Measurements from ENCODE around the gene ZNF770.
A peak's percentile ranks its signal among the peaks of the same experiment; 100 is the strongest.

The ZNF770 gene

GRCh38 chr15:34988027-34988902, at the start of gene ZNF770:
Gene ZNF770 (minus strand): TSS chr15:34988287. CDS start chr15:34983434, 4,853 bp downstream.
- H3K27ac ChIP-seq = peak within 1 kb of the TSS; percentile 82
- TF ChIP-seq CTCF (conservative IDR thresholded peaks at IDR 0.05) (no peak), ZFX (IDR thresholded peaks at IDR 0.05) (peak; percentile 89)

GRCh38 chr15:35028235-35028984, 40.3 kb upstream of the ZNF770 start:
- TF ChIP-seq ZFX (IDR thresholded peaks at IDR 0.05) (no peak), CTCF (conservative IDR thresholded peaks at IDR 0.05) (no peak)
- H3K27ac ChIP-seq = no peak overlapping the region

GRCh38 chr15:35023804-35024203, 35.7 kb upstream of the ZNF770 start:
- no peak overlapping the region for H3K27ac ChIP-seq
- TF ChIP-seq ZFX (IDR thresholded peaks at IDR 0.05) = no peak
- no peak for TF ChIP-seq CTCF (conservative IDR thresholded peaks at IDR 0.05)

- TF ChIP-seq CTCF (conservative IDR thresholded peaks at IDR 0.05) (no peak), ZFX (IDR thresholded peaks at IDR 0.05) (no peak)
- H3K27ac ChIP-seq = no peak overlapping the region
Observed at GRCh38 chr15:35020974-35021373, 32.9 kb upstream of the ZNF770 start.

- TF ChIP-seq ZFX (IDR thresholded peaks at IDR 0.05) (no peak), CTCF (conservative IDR thresholded peaks at IDR 0.05) (no peak)
- no peak overlapping the region for H3K27ac ChIP-seq
Observed at GRCh38 chr15:35019404-35020327, 31.6 kb upstream of the ZNF770 start.

- TF ChIP-seq CTCF (conservative IDR thresholded peaks at IDR 0.05) = no peak
- no peak for TF ChIP-seq ZFX (IDR thresholded peaks at IDR 0.05)
- H3K27ac ChIP-seq = no peak overlapping the region
Observed at GRCh38 chr15:35014241-35014640, 26.2 kb upstream of the ZNF770 start.
